NCI-H187 treated with DMSO at 0.1 percent for 48 hours (cell line): ENCODE data around the gene LRRC37A3.
"Not testable (repeated sequence)": the region's sequence is repeated elsewhere in the genome, so short reads cannot be mapped to it uniquely, and the experiment has no call there.

Source experiments
- DNase-seq: peaks from one replicate; lab custom pipeline; 2025; lab: John Stamatoyannopoulos, UW

The LRRC37A3 gene

DNA sequence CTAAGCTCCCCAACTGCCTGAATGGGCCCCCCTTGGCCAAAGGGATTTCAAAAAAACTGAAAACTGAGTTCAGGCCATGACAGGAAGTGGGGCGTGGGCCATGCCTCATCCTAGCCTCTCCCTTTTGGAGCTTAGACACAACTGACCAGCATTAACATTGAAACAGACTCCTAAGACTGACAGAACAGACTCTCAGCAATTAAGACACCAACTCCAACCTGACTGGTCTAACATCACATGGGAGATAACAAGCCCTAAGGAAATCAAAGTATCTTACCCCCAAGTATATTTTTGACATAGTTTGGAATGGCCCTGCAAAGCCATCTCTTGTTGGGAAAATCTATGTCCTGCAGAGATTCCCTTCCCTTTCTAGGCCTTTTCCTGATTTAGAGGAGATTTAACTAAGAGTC lies 88.6 kb downstream of the LRRC37A3 start:
- not testable (repeated sequence) for DNase-seq

DNA sequence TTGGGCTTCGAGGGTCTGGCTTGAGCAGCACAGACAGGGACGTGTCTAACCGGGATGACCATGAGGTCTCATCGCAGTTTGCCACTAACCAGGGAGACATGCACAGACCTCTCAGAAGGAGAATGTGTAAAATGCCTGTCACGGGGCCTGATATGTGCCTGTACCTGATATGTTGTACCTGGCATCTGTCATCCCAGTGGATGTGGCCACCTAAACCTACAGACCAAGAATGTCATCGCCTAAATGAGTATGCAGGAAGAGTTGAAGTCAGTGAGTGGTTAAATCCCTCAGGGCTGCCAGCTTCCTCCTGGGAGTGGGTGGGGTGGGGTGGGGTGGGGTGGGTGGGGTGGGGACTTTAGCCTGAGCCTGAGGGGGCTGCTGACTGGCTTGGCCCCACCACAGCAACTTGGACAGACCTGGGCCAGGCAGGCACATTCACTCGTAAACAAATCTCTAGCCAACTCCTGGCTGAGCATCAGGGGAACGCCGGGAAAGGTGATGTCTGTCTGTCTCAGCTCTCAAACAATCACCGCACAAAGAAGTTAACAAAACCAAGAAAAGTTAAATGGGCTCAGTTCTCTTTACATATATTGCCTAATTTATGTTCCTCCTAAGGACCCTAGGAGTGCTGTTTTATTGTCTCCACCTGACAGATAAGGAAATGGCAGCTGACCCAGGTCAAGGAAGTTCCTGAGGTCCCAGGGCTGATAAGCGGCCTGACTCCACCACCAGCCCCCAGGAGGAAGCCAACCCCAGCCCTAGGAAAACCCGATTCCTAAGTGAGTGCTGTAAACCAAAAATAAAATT lies 89.3 kb downstream of the LRRC37A3 start:
- DNase-seq = not testable (repeated sequence)

DNA sequence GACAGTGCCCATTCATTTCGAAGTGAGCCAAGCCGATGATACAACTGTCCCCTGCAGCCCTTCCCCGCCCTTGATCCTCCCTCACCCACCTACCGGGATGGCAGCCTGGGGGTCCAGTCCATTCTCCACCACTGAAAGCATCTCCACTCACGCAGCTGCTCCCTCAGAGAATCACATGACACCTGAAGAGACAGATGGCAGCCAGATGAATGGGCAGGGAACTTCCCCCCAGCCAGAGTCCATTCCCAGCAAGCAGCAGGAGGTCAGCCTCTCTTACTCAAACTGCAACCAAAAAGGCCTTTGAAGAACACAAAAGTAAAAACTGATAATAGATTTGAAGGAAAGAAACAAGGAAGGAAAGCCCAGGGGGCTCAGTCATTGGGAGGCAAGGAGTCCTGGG lies 90.2 kb downstream of the LRRC37A3 start:
- DNase-seq = not testable (repeated sequence)

DNA sequence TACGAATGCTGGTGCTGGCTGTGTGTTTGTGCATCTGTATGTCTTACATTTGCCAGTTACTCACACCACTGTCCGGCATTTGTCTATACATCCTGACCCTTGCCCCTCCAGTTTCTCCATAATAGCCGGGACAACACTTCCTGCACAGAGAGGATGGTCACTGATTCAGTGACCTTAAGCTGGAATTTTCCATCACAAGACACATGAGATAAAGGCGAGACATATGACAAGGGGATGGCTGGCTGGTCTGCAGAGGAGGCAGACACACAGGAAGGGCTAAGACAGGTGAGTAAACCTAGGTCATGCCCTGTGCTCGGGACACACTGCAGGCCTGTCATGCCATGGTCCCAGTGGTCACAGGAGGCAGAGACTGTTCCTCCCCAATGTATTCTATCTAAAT lies 100.4 kb downstream of the LRRC37A3 start:
- DNase-seq = not testable (repeated sequence)

DNA sequence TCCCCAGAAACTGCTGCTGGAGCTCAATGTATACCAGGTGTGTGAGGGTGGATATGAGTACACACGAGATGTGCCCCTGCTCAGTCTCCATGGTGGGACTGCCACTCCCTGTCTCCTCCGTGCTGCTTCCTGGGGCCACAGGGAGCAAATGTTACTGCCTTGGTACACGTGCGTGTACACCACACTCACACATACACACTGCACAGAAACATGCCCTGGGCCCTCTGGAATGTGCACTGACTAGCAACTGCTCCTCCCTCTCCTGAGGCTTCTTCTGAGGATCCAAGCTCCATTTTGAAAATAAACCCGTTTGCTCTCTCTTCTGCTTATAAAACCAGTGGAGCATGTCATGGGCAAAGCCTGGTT lies 103.5 kb downstream of the LRRC37A3 start:
- DNase-seq = not testable (repeated sequence)

DNA sequence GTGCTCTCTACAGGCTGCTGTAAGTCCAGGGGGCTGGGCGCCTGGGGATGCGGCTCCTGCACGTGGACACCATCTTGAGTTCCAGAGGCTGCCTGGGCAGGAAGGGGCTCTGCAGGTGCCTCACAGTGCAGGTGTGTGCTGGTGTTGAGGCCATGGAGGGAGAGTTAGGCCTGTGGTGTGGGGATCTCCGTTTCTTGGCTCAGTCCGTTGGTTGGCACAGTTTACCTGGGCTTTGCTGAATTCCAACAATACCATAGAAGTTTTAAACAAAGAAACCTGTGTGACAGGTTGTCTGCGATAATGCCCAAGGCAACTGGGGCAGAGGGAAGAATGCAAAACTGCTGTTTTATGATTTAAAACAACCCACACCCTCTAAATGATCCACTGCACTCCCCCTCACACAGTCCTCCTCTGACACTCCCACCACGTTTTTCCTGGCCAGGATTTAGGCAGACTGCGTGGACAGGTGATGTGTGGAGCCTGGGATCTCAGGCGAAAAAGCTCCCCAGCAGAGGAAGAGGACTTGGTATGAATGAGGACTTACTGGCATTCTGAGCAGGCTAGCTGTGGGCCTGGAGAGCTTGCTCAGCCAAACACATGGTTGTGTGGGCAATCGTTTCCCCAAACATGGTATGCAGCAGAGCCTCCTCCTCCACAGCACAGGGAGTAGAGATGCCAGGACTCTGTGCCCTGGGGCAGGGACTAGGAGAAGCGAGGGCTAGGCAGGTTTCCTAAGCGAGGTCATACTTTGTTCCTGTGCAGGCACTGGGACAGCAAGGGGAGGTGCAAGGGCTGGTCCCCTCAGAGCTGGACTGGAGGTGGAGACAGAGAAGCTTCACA lies 104.1 kb downstream of the LRRC37A3 start:
- not testable (repeated sequence) for DNase-seq

DNA sequence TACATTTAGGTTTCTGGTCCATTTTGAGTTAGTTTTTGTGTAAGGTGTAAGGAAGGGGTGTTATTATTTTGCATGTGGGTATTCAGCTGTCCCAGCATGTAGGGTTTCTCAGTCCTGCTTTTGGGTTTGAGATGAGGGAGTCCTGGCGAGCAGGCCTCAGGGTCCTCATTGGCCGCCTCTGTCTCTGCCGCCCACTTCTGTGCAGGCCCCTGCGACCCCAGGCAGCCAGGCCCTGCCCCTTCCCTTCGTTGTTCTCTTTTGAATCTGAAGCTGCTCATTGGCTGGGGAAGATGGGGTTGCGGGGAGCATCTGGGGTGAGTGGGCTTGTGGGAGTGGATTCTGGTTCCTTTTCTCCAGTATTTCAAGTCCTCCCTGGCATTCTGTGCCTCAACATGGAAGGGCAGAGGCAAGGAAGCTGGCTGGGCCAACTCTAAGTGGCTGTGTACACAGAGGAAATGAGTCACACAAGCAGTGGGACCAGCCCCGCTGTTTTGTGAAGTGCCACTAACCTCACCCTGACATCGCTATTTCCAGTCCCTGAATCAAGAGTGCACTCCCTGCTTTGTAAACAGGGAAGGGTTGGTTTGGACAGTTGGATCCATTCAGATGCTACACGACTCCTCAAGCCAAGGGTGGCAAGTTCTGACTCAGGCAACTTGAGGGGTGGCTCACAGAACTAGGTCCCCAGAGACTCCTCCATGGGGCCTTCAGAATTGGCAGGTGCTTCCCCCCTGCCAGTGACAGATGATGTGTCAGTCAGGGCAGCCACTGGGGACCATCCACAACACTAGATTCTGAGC lies 110.9 kb downstream of the LRRC37A3 start:
- peak; percentile 20 for DNase-seq
